ENCODE data around the gene SFMBT1.

GRCh38 chr3:52982839-52983238, 63.0 kb downstream of the SFMBT1 start:
- no peak for TF ChIP-seq CTCF (IDR thresholded peaks at IDR 0.05; ENCODE audit: insufficient read depth, low read depth, low read length)
- TF ChIP-seq EZH2 (IDR thresholded peaks at IDR 0.05; ENCODE audit: insufficient read depth, low read length), result no peak
